Measurements from ENCODE around the gene SLC26A2.
"Not testable (repeated sequence)": the region's sequence is repeated elsewhere in the genome, so short reads cannot be mapped to it uniquely, and the experiment has no call there.

SLC26A2 gene

DNA sequence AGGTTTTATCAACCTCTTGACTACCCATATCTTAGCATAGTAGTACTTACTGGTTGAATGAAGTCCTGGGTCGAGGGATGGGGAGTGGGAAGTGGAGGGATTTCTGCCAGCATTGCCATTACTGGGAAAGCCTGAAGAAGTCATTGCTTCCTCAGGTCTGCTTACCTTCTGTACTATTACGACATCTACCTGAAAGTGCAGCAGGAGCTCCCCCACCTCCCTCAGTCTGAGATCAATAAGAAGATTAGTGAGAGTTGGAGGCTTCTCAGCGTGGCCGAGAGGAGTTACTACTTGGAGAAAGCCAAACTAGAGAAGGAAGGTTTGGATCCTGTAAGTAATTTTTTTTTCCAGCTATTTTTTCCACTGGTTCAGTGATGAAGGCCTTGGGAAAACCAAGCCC lies 45.8 kb downstream of the SLC26A2 start:
- DNase-seq: no peak

GRCh38 chr5:150007050-150007449 lies 46.5 kb downstream of the SLC26A2 start:
- no peak for DNase-seq

- no peak for DNase-seq
Observed at GRCh38 chr5:150009671-150010387, 49.3 kb downstream of the SLC26A2 start.

- DNase-seq: no peak
Observed at GRCh38 chr5:150013931-150014330, 53.4 kb downstream of the SLC26A2 start.

- no peak for DNase-seq
Observed at GRCh38 chr5:150014456-150014855, 53.9 kb downstream of the SLC26A2 start.

- DNase-seq: no peak
Observed at GRCh38 chr5:150015415-150015814, 54.9 kb downstream of the SLC26A2 start.

- DNase-seq: no peak
Observed at GRCh38 chr5:150016537-150016936, 56.0 kb downstream of the SLC26A2 start.

- DNase-seq: no peak
Observed at GRCh38 chr5:150017226-150018005, 56.9 kb downstream of the SLC26A2 start.

GRCh38 chr5:150020249-150020648 lies 59.7 kb downstream of the SLC26A2 start:
- no peak for DNase-seq

GRCh38 chr5:150021491-150022157 lies 61.1 kb downstream of the SLC26A2 start:
- DNase-seq: no peak

- no peak for DNase-seq
Observed at GRCh38 chr5:150022158-150022531, 61.6 kb downstream of the SLC26A2 start.

DNA sequence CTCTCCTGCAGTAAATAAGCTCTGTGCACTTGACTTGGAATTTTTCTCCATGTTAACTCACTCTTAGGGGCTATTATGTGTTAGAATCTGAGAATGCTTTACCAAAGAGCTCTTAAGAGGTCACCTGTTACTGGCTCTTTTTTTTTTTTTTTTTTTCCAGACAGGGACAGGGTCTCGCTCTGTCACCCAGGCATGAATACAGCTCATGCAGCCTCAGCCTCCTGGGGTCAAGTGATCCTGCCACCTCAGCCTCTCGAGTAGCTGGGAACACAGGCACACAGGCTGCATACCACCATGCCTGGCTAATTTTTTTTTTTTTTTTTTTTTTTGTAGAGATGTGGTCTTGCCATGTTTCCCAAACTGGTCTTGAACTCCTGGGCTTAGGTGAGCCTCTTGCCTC lies 62.1 kb downstream of the SLC26A2 start:
- no peak for DNase-seq

DNA sequence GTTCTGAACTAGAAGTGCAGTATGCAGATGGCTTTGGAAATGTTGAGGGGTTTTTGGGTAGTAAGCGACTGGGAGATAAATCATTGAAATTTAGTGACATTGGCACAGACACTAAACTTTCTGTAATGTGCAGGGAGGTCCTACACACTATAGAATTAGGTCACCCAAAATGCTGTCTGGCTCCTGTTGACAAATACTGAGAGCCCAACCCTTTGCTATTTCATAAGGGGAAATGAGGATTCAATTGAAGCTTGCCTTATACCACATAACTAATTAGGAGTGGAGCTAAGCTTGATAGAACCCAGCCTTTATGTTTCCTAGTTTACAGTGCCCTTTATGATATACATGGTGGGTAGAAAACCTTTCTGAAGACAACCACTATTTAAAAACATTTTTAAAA lies 62.6 kb downstream of the SLC26A2 start:
- DNase-seq: no peak

DNA sequence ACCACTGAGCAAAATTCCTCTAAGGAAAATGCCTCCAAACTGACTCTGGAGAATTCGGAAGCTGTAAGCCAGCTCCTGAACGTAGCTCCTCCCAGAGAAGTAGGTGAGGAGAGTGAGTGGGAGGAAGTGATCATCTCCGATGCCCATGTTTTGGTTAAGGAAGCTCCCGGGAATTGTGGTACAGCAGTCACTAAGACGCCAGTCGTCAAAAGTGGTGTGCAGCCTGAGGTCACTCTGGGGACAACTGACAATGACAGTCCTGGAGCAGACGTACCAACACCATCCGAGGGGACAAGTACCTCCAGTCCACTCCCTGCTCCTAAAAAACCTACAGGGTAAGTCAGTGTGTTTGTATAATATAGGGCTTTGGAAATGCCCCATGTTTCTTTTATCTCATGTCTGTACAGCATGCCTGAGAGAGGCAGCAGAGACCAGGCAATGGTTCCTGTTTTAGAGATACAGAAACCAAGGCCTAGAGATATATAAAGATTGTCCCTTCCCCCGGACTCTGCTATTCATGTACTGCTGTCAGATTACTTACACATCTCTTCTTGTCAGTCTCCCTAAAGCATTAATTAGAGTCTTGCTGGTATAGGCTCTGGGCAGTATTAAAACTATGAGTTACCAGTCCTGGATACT lies 63.9 kb downstream of the SLC26A2 start:
- no peak for DNase-seq

DNA sequence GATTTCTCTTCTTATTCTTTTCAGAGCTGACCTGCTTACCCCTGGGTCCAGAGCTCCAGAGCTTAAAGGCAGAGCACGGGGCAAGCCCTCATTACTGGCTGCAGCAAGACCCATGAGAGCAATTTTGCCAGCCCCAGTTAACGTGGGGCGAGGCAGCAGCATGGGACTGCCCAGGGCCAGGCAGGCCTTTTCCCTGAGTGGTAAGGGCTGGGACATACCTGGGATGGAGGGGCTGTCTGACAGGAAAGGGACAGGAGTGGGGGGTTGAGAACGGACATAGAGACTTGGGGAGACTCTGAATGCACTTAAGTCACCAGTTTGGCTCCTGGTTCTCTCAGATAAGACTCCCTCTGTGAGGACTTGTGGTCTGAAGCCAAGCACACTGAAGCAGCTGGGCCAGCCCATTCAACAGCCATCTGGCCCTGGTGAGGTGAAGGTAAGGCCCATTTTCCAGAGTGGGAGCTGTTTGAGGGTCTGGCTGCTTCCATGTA lies 66.2 kb downstream of the SLC26A2 start:
- DNase-seq: no peak

- DNase-seq: not testable (repeated sequence)
Observed at GRCh38 chr5:150028047-150028446, 67.5 kb downstream of the SLC26A2 start.

DNA sequence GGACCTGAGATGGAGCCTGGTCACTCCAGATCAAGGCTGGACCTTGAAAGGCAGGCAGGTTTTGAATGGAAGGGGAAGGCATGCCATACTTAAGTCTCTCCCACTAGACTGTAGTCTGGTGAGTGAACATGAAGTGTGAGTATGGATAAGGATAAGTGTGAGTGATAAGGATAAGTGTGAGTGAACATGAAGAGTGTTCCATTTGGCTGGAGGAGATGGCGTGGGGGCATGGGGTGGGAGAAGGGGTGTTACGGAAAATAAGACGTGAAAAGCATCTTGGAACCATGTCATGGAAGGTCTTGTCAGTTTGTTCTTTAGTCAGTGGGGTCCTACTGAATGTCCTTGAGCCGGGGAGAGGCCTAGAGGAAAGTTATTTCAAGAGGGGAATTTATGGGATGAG lies 72.8 kb downstream of the SLC26A2 start:
- DNase-seq: no peak

DNA sequence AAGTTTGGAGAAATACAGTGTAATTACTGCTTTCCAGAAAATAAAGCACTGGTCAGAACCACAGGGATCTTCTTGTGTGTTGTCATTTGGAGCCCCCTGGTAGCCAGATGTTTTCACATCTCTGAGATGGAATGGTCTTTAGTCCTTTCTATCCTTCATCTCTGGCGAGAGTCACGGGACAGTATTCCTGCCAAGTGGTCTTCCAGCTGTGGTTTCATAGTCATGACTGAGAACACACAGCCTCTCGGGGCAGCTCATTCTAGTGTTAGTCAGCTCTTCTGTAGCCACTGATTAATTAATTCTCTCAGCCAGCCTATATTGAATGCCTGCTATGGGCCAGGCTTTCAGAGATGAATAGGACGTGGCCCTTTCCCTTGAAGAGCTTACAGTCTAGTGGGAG lies 74.1 kb downstream of the SLC26A2 start:
- DNase-seq: no peak

GRCh38 chr5:150035139-150035895 lies 74.8 kb downstream of the SLC26A2 start:
- no peak for DNase-seq

DNA sequence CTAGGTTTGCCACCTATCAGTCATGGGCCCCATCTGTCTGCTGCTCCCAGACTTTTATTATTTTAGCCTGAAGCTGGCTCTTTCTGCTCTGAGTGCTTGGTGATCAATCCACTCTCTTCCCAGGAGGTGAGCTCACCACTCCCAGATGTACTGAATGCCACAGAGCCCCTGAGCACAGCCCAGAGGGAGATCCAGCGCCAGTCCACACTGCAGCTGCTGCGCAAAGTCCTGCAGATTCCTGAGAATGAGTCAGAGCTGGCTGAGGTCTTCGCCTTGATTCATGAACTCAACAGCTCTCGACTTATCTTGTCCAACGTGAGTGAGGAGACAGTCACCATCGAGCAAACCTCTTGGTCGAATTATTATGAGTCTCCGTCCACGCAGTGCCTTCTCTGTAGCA lies 76.0 kb downstream of the SLC26A2 start:
- no peak for DNase-seq
